ENCODE measurements around the gene MXRA7.
"Not testable (repeated sequence)": the region's sequence is repeated elsewhere in the genome, so short reads cannot be mapped to it uniquely, and the experiment has no call there.

Gene MXRA7

GRCh38 chr17:76715496-76715830 lies 4.7 kb upstream of the MXRA7 start:
- DNase-seq = no peak

- DNase-seq = peak; percentile 29
These were observed 4.2 kb upstream of the MXRA7 start for GRCh38 chr17:76714822-76715495.

- no peak for DNase-seq
These were observed 3.6 kb upstream of the MXRA7 start for GRCh38 chr17:76714336-76714735.

GRCh38 chr17:76713765-76714164 lies 3.0 kb upstream of the MXRA7 start:
- no peak for DNase-seq

GRCh38 chr17:76712321-76712720 lies 1.6 kb upstream of the MXRA7 start:
- not testable (repeated sequence) for DNase-seq

- DNase-seq = not testable (repeated sequence)
These were observed 558 bp downstream of the MXRA7 start for GRCh38 chr17:76709951-76710862.

- DNase-seq = no peak
These were observed 1.5 kb downstream of the MXRA7 start for GRCh38 chr17:76709077-76709950.

- no peak for DNase-seq
These were observed 2.6 kb downstream of the MXRA7 start for GRCh38 chr17:76707985-76708807.

- no peak for DNase-seq
These were observed 3.9 kb downstream of the MXRA7 start for GRCh38 chr17:76706817-76707216.

GRCh38 chr17:76704805-76705204 lies 6.0 kb downstream of the MXRA7 start:
- DNase-seq = no peak

GRCh38 chr17:76702941-76703637 lies 7.7 kb downstream of the MXRA7 start:
- DNase-seq = no peak

- DNase-seq = no peak
These were observed 8.7 kb downstream of the MXRA7 start for GRCh38 chr17:76702076-76702475.

GRCh38 chr17:76701471-76701967 lies 9.2 kb downstream of the MXRA7 start:
- no peak for DNase-seq

GRCh38 chr17:76700617-76701470 lies 9.9 kb downstream of the MXRA7 start:
- DNase-seq = no peak

- DNase-seq = no peak
These were observed 10.5 kb downstream of the MXRA7 start for GRCh38 chr17:76700270-76700616.

GRCh38 chr17:76698466-76698977 lies 12.2 kb downstream of the MXRA7 start:
- DNase-seq = not testable (repeated sequence)

- DNase-seq = no peak
These were observed 12.9 kb downstream of the MXRA7 start for GRCh38 chr17:76697702-76698465.

GRCh38 chr17:76696763-76697701 lies 13.7 kb downstream of the MXRA7 start:
- no peak for DNase-seq

Measured in NK-92 treated with Interleukin-12 subunit alpha and Interleukin-12 subunit beta, amount 100 ng/mL, for 24 hours (cell line).